ENCODE measurements around the gene DCPS.

DNA sequence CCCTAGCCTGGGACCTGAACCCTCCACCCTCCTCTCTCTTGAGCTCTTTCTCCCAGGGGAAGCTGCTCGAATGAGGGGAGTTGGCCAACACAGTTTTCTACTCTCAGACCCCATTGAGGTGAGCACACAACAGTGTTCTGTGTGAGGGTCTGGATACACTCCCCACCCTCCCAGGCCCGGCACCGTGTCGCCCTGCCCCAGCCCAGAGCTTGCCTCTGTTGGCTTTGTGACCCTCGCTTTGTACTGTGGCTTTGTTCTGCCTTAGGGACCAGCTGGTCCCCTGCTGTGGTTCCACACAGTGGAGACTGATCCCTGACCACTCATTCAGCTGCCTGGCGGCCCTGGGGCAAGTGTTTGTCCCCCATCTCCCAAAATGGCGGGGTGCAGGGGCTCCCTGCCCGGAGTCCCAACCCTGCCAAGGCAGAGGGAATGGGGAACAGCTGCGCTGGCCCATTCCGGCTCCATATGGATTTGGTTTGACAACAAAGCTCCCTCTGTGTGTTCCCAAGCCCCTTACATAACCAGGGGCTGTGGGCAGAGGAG lies 59.9 kb downstream of the DCPS start:
- TF ChIP-seq EZH2 (IDR thresholded peaks at IDR 0.05; ENCODE audit: borderline replicate concordance, low read length), result no peak
- TF ChIP-seq, protein P1, sequence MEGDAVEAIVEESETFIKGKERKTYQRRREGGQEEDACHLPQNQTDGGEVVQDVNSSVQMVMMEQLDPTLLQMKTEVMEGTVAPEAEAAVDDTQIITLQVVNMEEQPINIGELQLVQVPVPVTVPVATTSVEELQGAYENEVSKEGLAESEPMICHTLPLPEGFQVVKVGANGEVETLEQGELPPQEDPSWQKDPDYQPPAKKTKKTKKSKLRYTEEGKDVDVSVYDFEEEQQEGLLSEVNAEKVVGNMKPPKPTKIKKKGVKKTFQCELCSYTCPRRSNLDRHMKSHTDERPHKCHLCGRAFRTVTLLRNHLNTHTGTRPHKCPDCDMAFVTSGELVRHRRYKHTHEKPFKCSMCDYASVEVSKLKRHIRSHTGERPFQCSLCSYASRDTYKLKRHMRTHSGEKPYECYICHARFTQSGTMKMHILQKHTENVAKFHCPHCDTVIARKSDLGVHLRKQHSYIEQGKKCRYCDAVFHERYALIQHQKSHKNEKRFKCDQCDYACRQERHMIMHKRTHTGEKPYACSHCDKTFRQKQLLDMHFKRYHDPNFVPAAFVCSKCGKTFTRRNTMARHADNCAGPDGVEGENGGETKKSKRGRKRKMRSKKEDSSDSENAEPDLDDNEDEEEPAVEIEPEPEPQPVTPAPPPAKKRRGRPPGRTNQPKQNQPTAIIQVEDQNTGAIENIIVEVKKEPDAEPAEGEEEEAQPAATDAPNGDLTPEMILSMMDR (conservative IDR thresholded peaks at IDR 0.05 in 1 of 2, IDR thresholded peaks at IDR 0.05 in 1 of 2; ENCODE audit: extremely low read depth in 1 of 2, insufficient read depth in 1 of 2, low read depth in 1 of 2, low read length in 2 of 2), result no peak

All from mammary epithelial cell (primary cell).